Measurements from ENCODE around the gene SMARCD3. TPM values are rescaled to one million over a fixed set of nuclear protein-coding genes. Genes with fewer than 3 reads are reported as not detected.

Gene SMARCD3
- total RNA-seq, 2 donors from 2014 or later = 35.6 to 108 TPM

DNA sequence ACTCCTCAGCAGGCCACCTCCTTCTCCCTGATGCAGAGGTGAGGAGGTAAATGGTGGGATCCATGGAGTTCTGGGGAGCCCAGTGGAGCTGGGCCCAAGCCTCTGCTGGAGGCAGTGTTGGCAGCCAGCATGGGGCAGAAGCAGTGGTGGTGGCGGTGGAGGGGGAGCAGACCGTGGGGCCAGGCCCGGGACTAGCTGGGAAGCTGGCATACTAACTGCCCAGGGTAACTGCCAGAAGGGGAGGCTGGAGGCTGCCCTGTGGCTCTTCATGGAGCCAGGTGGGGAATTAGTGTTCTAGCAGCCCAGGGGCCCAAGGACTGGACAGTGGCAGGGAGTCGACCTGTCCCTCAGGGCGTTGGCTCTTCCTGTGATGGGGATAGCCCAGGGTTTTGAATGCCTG is 16.1 kb upstream of the SMARCD3 start:
- WGBS = 82% methylated on average over 5 of the region's 5 CpGs
- H3K36me3 ChIP-seq = no peaks in the 10 kb centered on the region
- TF ChIP-seq, protein P1, sequence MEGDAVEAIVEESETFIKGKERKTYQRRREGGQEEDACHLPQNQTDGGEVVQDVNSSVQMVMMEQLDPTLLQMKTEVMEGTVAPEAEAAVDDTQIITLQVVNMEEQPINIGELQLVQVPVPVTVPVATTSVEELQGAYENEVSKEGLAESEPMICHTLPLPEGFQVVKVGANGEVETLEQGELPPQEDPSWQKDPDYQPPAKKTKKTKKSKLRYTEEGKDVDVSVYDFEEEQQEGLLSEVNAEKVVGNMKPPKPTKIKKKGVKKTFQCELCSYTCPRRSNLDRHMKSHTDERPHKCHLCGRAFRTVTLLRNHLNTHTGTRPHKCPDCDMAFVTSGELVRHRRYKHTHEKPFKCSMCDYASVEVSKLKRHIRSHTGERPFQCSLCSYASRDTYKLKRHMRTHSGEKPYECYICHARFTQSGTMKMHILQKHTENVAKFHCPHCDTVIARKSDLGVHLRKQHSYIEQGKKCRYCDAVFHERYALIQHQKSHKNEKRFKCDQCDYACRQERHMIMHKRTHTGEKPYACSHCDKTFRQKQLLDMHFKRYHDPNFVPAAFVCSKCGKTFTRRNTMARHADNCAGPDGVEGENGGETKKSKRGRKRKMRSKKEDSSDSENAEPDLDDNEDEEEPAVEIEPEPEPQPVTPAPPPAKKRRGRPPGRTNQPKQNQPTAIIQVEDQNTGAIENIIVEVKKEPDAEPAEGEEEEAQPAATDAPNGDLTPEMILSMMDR (IDR thresholded peaks at IDR 0.05) = no peak
- no peak for TF ChIP-seq POLR2AphosphoS5 (IDR thresholded peaks at IDR 0.05)
- no peaks in the 10 kb centered on the region for H3K4me1 ChIP-seq (replicated peaks)
- intact Hi-C loops (cut with DNase I) = no loop called here
- no peak overlapping the region for H3K27ac ChIP-seq
- H3K4me3 ChIP-seq = no peak overlapping the region
- no peak for DNase-seq (ENCODE audit: low spot score)
- H3K27me3 ChIP-seq (replicated peaks; ENCODE audit: insufficient read depth) = no peaks in the 10 kb centered on the region
- no peaks in the 10 kb centered on the region for H3K9me3 ChIP-seq

DNA sequence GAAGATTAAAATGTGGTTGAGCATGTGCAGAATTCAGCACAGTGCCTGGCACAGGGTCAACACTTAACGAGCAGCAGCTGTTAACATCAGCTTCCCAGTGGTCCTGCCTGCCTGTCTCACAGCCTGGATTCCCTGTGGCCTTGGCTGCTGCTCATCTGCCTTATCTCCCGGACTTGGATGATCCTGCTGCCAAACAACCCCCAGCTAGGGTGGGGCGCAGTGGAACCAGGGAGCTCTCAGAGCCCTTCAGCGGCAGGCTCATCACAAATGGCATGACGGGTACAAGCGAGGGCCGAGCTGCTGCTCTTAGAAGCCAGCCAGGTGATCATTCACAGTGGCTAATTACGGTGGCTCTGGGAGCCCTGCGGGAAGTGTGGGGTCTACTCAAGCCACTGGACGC is 13.0 kb upstream of the SMARCD3 start:
- intact Hi-C loops (cut with DNase I) = no loop called here
- 29% methylated on average over 10 of the region's 10 CpGs for WGBS
- DNase-seq (ENCODE audit: low spot score) = no peak

DNA sequence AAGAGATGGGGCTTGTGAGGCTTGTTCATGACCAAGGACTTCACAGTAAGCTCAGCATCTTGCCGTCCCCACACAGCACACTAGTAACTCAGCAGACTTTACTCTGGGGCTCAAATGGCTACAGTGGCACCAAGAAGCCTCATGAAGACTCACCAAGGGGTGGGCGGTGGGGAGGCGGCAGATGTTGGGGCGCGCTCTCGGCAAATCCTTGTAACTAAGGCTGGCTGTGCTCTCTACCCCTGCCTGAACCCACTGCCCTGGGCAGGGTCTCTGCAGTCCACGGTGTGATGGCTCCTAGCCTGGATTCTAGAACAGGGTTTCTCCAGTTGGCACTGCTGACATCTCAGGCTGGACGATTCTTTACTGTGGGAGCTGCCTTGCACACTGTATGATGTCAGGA is 12.4 kb upstream of the SMARCD3 start:
- Histone ChIP-seq H3K9me3 (no peaks in the 10 kb centered on the region), H3K27ac (no peak overlapping the region), H3K36me3 (no peaks in the 10 kb centered on the region), H3K27me3 (replicated peaks; ENCODE audit: insufficient read depth) (no peaks in the 10 kb centered on the region), H3K4me3 (no peak overlapping the region), H3K4me1 (replicated peaks) (no peaks in the 10 kb centered on the region)
- DNase-seq (ENCODE audit: low spot score) = no peak
- 86% methylated on average over 8 of the region's 8 CpGs for WGBS
- intact Hi-C loops (cut with DNase I) = no loop called here
- TF ChIP-seq, protein P1 (IDR thresholded peaks at IDR 0.05) = no peak
- TF ChIP-seq POLR2AphosphoS5 (IDR thresholded peaks at IDR 0.05) (no peak), POLR2A (IDR thresholded peaks at IDR 0.05) (no peak)

More for the DNA sequence above, 13.0 kb upstream of the SMARCD3 start:
- Histone ChIP-seq H3K4me1 (replicated peaks) (no peaks in the 10 kb centered on the region), H3K27ac (no peak overlapping the region), H3K9me3 (no peaks in the 10 kb centered on the region), H3K4me3 (no peak overlapping the region), H3K36me3 (no peaks in the 10 kb centered on the region), H3K27me3 (replicated peaks; ENCODE audit: insufficient read depth) (no peaks in the 10 kb centered on the region)
- TF ChIP-seq, protein P1 (IDR thresholded peaks at IDR 0.05) = no peak
- no peak for TF ChIP-seq POLR2AphosphoS5 (IDR thresholded peaks at IDR 0.05)
- TF ChIP-seq POLR2A (IDR thresholded peaks at IDR 0.05) = no peak

DNA sequence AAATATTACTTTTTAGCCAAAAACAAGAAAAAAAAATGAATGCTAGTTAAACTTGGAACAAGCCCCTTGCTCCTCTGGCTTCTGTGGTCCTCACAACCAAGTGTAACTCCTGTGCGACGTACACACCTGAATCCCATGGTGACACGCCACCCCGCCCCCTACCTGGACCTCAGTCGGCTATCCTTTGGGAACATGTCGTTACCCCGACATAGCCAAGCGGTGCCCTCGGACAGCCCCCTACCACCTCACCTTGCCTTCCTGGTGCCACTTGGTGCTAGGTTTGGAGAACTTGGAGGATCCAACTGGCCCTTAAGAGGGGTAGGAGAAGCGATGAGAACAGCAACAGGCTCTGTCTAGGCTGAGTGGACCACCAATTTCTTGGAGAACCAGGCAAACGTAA is 12.0 kb upstream of the SMARCD3 start:
- 96% methylated on average over 11 of the region's 11 CpGs for WGBS
- intact Hi-C loops (cut with DNase I) = no loop called here

DNA sequence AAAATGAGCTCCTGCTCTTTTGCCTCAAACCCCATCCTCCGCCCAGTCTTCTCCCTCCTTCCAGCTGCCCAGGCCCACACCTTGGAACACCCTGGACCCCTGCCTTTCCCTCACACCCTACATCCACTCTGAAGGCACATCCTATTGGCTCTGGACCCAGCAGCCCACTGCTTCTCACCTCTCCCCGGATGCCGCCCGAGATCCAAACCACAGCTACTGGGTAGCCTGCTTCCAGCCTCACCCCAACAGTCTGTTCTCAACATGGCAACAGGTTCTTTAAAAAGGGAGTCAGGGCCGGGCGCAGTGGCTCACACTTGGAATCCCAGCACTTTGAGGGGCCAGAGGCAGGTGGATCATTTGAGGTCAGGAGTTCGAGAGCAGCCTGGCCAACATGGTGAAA is 9.5 kb upstream of the SMARCD3 start:
- H3K36me3 ChIP-seq = no peaks in the 10 kb centered on the region
- no peaks in the 10 kb centered on the region for H3K9me3 ChIP-seq
- intact Hi-C loops (cut with DNase I) = no loop called here
- WGBS = 93% methylated on average over 7 of the region's 7 CpGs
- no peak overlapping the region for H3K27ac ChIP-seq
- no peak overlapping the region for H3K4me3 ChIP-seq
- no peak for DNase-seq (ENCODE audit: low spot score)
- no peaks in the 10 kb centered on the region for H3K4me1 ChIP-seq (replicated peaks)
- H3K27me3 ChIP-seq (replicated peaks; ENCODE audit: insufficient read depth) = no peaks in the 10 kb centered on the region
- TF ChIP-seq, protein P1 (IDR thresholded peaks at IDR 0.05) = no peak

More for the DNA sequence above, 12.0 kb upstream of the SMARCD3 start:
- H3K4me1 ChIP-seq (replicated peaks) = no peaks in the 10 kb centered on the region
- no peaks in the 10 kb centered on the region for H3K9me3 ChIP-seq
- H3K27ac ChIP-seq = no peak overlapping the region
- no peaks in the 10 kb centered on the region for H3K27me3 ChIP-seq (replicated peaks; ENCODE audit: insufficient read depth)
- no peak for TF ChIP-seq POLR2AphosphoS5 (IDR thresholded peaks at IDR 0.05)
- no peak for TF ChIP-seq POLR2A (IDR thresholded peaks at IDR 0.05)
- TF ChIP-seq, protein P1 (IDR thresholded peaks at IDR 0.05) = no peak
- H3K4me3 ChIP-seq = no peak overlapping the region
- no peak for DNase-seq (ENCODE audit: low spot score)
- H3K36me3 ChIP-seq = no peaks in the 10 kb centered on the region

Measured in prostate gland (tissue), 2 donors.